B cell (primary cell): ENCODE data around the gene PRDM11. TPM values are rescaled to one million over a fixed set of nuclear protein-coding genes. Genes with fewer than 3 reads are reported as not detected.

Experiments
- ATAC-seq: fragments of 200-7000 bp; cut with Tn5 transposase; one replicate; pipeline ENCODE4 v1.10.0; 2021; ENCODE audit warnings: low read depth, mild to moderate bottlenecking, moderate number of reproducible peaks, moderate library complexity
- CTCF ChIA-PET: fragments of 350-600 bp; sonication (Branson Sonifier 250); formaldehyde crosslinking; loops from one replicate; lab custom pipeline; 2021; ENCODE audit warnings: antibody characterized with exemption, inconsistent platforms; lab: Charles Lee
- POLR2A ChIA-PET: fragments of 350-600 bp; sonication (Branson Sonifier 250); formaldehyde crosslinking; loops from one replicate; lab custom pipeline; 2021; ENCODE audit warnings: antibody characterized with exemption; lab: Charles Lee
- DNase-seq: peaks from one replicate; pipeline ENCODE4 v3.0.0; 2013
- H2AFZ ChIP-seq: 2 replicates; pipeline ENCODE4 v1.6.1; 2012; ENCODE audit warnings: mild to moderate bottlenecking, low read depth, low read length; ENCODE audit not compliant: insufficient read depth, poor library complexity, severe bottlenecking
- H3K27ac ChIP-seq, 2 donors: 1 replicate in 1 of 2; 2 replicates in 1 of 2; pipeline ENCODE4 v1.5.1; 2012 to 2013; ENCODE audit warnings: low read length in 2 of 2, mild to moderate bottlenecking in 2 of 2, moderate library complexity in 1 of 2
- H3K27me3 ChIP-seq, 4 experiments: fragments of 200-600 bp in 1 of 4; sonication (generic) in 1 of 4; replicated peaks in 1 of 4; 1 replicate in 2 of 4; 2 replicates in 2 of 4; pipeline versions ENCODE4 v1.6.1 to v1.7.0; 2013 to 2016; ENCODE audit warnings: low read length in 3 of 4, mild to moderate bottlenecking in 2 of 4, mixed read lengths in 1 of 4, moderate library complexity in 1 of 4; ENCODE audit not compliant: insufficient read depth in 4 of 4, control insufficient read depth in 3 of 4; ENCODE audit errors: control extremely low read depth in 1 of 4
- H3K36me3 ChIP-seq, 2 experiments: replicated peaks in 1 of 2; 1 replicate in 1 of 2; 2 replicates in 1 of 2; pipeline versions ENCODE4 v1.6.1 to v1.7.1; 2013; ENCODE audit warnings: low read length in 1 of 2; ENCODE audit not compliant: insufficient read depth in 2 of 2, control insufficient read depth in 1 of 2; ENCODE audit errors: control extremely low read depth in 1 of 2, extremely low read depth in 1 of 2
- H3K4me1 ChIP-seq, 2 donors: fragments of 200-600 bp in 1 of 2; sonication (generic) in 1 of 2; 1 replicate in 1 of 2; 2 replicates in 1 of 2; pipeline versions ENCODE4 v1.5.1 to v1.6.1; 2013 to 2017; ENCODE audit warnings: low read length in 2 of 2; ENCODE audit not compliant: control insufficient read depth in 2 of 2, insufficient read depth in 2 of 2
- H3K4me2 ChIP-seq: replicated peaks from 2 replicates; pipeline ENCODE3; 2012; ENCODE audit warnings: mild to moderate bottlenecking, low read depth, low read length; ENCODE audit not compliant: poor library complexity, severe bottlenecking
- H3K4me3 ChIP-seq, 5 experiments: fragments of 200-600 bp in 1 of 5; sonication (generic) in 1 of 5; 1 replicate in 3 of 5; 2 replicates in 2 of 5; pipeline versions ENCODE4 v1.5.1 to v1.7.0; 2011 to 2016; ENCODE audit warnings: low read length in 4 of 5, mild to moderate bottlenecking in 4 of 5, low read depth in 2 of 5, control low read depth in 1 of 5, moderate library complexity in 1 of 5; ENCODE audit not compliant: insufficient read depth in 1 of 5; ENCODE audit errors: control extremely low read depth in 1 of 5, extremely low read depth in 1 of 5
- H3K79me2 ChIP-seq: fragments of 200-600 bp; sonication (generic); one replicate; pipeline ENCODE4 v1.6.0; 2016; ENCODE audit warnings: low read length; ENCODE audit not compliant: control insufficient read depth, insufficient read depth
- H3K9ac ChIP-seq: fragments of 200-600 bp; sonication (generic); 2 replicates; pipeline ENCODE4 v1.6.1; 2017; ENCODE audit warnings: mild to moderate bottlenecking, low read length, moderate library complexity
- H3K9me3 ChIP-seq, 3 donors: one replicate each; pipeline versions ENCODE4 v1.6.1 to v1.7.1; 2013; ENCODE audit warnings: low read length in 2 of 3; ENCODE audit not compliant: control insufficient read depth in 2 of 3, insufficient read depth in 1 of 3; ENCODE audit errors: control extremely low read depth in 1 of 3
- H4K20me1 ChIP-seq: 2 replicates; pipeline ENCODE4 v1.6.0; 2012; ENCODE audit warnings: mild to moderate bottlenecking, low read length; ENCODE audit not compliant: insufficient read depth, control insufficient read depth, poor library complexity, severe bottlenecking
- H3K27ac Mint-ChIP-seq: one replicate; pipeline ENCODE4 v1.8.0; 2021; ENCODE audit warnings: mixed read lengths
- H3K27me3 Mint-ChIP-seq: one replicate; pipeline ENCODE4 v1.8.0; 2021; ENCODE audit warnings: mixed read lengths
- H3K4me1 Mint-ChIP-seq: one replicate; pipeline ENCODE4 v1.8.0; 2021; ENCODE audit warnings: mixed read lengths
- H3K4me3 Mint-ChIP-seq: one replicate; pipeline ENCODE4 v1.8.0; 2021; ENCODE audit warnings: mixed read lengths
- H3K9me3 Mint-ChIP-seq: one replicate; pipeline ENCODE4 v1.8.0; 2022; ENCODE audit warnings: mixed read lengths; ENCODE audit not compliant: insufficient read depth
- EZH2 ChIP-seq: IDR thresholded peaks from 2 replicates; pipeline ENCODE4 v1.6.1; 2012; ENCODE audit warnings: borderline replicate concordance, low read depth, mild to moderate bottlenecking, moderate library complexity, low read length; ENCODE audit not compliant: insufficient read depth, poor library complexity, severe bottlenecking
- WGBS: methylation state at CpG from one replicate; pipeline ENCODE4 v1.1.5; 2013; ENCODE audit warnings: missing lambda C conversion rate; ENCODE audit not compliant: insufficient coverage; 5-methylcytosine and 5-hydroxymethylcytosine counted together
- intact Hi-C: fragments of 100-400 bp; cut with micrococcal nuclease; formaldehyde crosslinking; loops from one replicate; pipeline ENCODE4 v1.10.0; 2022
- polyA plus RNA-seq: library from polyadenylated mRNA; depleted of rRNA; stranded (reverse); fragments of >200 nt; gene quantifications from 2 replicates; pipeline ENCODE4 v1.2.3, GENCODE V29; 2012
- total RNA-seq, 2 donors: library from RNA; stranded (reverse); fragments of 120-200 nt in 1 of 2; gene quantifications; 1 replicate in 1 of 2; 2 replicates in 1 of 2; pipeline versions ENCODE4 v1.2.3 to v1.2.4, GENCODE V29; 2013 to 2022
- TF ChIP-seq, protein P1 (sequence below): fragments of 200-600 bp; IDR thresholded peaks from one replicate; pipeline ENCODE4 v1.8.0; 2022; ENCODE audit warnings: antibody characterized with exemption, mild to moderate bottlenecking

Gene PRDM11
- total and polyA plus RNA-seq, 2 donors (not counting 1 experiment from before 2014, with no cell fraction given): 9.5 to 26.2 TPM

DNA sequence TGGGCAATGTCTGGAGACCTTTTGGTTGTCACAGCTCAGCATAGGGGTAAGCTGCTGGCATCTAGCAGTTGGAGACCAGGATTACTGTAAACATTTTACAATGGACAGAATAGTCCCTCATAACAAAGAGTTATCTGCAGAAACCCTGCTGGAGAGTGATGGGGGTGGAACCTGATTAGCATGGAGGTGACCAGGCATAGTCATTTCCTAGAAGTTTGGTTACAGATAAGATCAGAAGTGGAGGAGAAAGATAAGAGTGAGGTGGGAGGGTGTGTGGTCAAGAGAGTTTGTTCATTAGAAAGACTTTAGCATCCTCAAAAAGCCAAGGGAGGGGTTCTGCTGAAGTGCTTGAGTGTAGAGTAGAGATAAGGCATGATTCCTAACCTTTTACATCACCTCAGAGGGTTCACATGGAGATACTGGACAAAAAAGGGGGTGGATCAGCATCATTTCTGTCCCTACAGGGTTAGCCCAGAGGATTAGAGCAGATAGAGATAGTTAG is 38.8 kb downstream of the PRDM11 start:
- Histone ChIP-seq H3K4me2 (no peak overlapping the region), H3K4me3 (no peak overlapping the region), H3K4me1 (peaks cover 0 to 4% of the 10 kb centered on the region in 2 donors), H3K27me3 (no peaks in the 10 kb centered on the region), H3K9ac (no peak overlapping the region), H3K79me2 (no peaks in the 10 kb centered on the region), H3K9me3 (no peaks in the 10 kb centered on the region), H4K20me1 (peaks cover 15% of the 10 kb centered on the region), H3K27ac (no peak overlapping the region), H2AFZ (no peak overlapping the region), H3K36me3 (peaks cover 0 to 47% of the 10 kb centered on the region in 2 experiments)
- ChIA-PET POLR2A (no interaction called here), CTCF (interaction anchor here (1.2 kb wide), 1 partner anchor 18 kb away, joined by 3 read pairs; no protein-coding TSS in a partner anchor)
- Mint-ChIP-seq H3K9me3 (no peaks in the 10 kb centered on the region), H3K4me3 (no peak overlapping the region), H3K27ac (no peak overlapping the region), H3K27me3 (no peaks in the 10 kb centered on the region), H3K4me1 (peaks cover 2% of the 10 kb centered on the region)
- TF ChIP-seq, protein P1, sequence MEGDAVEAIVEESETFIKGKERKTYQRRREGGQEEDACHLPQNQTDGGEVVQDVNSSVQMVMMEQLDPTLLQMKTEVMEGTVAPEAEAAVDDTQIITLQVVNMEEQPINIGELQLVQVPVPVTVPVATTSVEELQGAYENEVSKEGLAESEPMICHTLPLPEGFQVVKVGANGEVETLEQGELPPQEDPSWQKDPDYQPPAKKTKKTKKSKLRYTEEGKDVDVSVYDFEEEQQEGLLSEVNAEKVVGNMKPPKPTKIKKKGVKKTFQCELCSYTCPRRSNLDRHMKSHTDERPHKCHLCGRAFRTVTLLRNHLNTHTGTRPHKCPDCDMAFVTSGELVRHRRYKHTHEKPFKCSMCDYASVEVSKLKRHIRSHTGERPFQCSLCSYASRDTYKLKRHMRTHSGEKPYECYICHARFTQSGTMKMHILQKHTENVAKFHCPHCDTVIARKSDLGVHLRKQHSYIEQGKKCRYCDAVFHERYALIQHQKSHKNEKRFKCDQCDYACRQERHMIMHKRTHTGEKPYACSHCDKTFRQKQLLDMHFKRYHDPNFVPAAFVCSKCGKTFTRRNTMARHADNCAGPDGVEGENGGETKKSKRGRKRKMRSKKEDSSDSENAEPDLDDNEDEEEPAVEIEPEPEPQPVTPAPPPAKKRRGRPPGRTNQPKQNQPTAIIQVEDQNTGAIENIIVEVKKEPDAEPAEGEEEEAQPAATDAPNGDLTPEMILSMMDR: no peak
- no peak for TF ChIP-seq EZH2
- ATAC-seq: no peak
- intact Hi-C loops: no loop called here
- no peak for DNase-seq

DNA sequence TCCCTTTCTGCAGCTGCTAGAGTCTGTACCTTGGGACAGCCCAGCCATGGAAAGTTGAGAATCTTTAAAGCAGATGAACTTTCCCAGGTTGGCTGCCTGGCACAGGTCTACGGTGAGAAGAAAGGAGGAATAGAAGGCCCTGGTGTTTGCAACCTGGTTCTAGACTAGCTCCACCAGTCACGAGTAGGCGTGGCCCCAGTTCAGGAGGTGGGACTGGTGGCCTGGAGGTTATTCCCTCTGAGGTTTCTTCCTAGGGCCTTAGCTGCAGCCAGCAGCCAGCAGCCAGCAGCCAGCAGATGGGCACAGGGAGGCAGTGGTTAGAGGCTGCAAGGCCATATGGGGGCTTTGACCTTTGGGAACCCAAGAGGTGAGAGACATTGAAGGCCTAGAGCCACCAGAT is 40.9 kb downstream of the PRDM11 start:
- Histone ChIP-seq H2AFZ (no peak overlapping the region), H3K4me3 (no peak overlapping the region), H3K27me3 (no peaks in the 10 kb centered on the region), H3K4me2 (no peak overlapping the region), H3K4me1 (no peaks in the 10 kb centered on the region), H3K79me2 (no peaks in the 10 kb centered on the region), H4K20me1 (no peaks in the 10 kb centered on the region), H3K36me3 (peaks cover 0 to 44% of the 10 kb centered on the region in 2 experiments), H3K27ac (no peak overlapping the region), H3K9me3 (no peaks in the 10 kb centered on the region), H3K9ac (no peak overlapping the region)
- ATAC-seq: no peak
- ChIA-PET POLR2A (no interaction called here), CTCF (no interaction called here)
- intact Hi-C loops: no loop called here
- TF ChIP-seq EZH2: no peak
- TF ChIP-seq, protein P1: no peak
- no peak for DNase-seq
- H3K9me3 Mint-ChIP-seq: no peaks in the 10 kb centered on the region
- no peak overlapping the region for H3K4me3 Mint-ChIP-seq
- H3K4me1 Mint-ChIP-seq: peaks cover 2% of the 10 kb centered on the region
- H3K27me3 Mint-ChIP-seq: no peaks in the 10 kb centered on the region
- H3K27ac Mint-ChIP-seq: no peak overlapping the region
- WGBS: 100% methylated on average over 3 of the region's 3 CpGs
